Measurements from ENCODE around the gene PARN.

PARN gene

GRCh38 chr16:14472357-14472756 lies 157.7 kb downstream of the PARN start:
- no peaks in the 10 kb centered on the region for H3K4me1 ChIP-seq (ENCODE audit: control insufficient read depth, insufficient read depth, low read length)
- H3K4me3 ChIP-seq (ENCODE audit: low read depth, low read length) = no peak overlapping the region
- H3K36me3 ChIP-seq (ENCODE audit: control insufficient read depth in 2 of 2, insufficient read depth in 1 of 2, low read length in 2 of 2) = no peaks in the 10 kb centered on the region; a peak in 1 of 3 replicates
- no peaks in the 10 kb centered on the region for H3K9me3 ChIP-seq (ENCODE audit: control insufficient read depth, insufficient read depth, low read depth, low read length)
- CTCF ChIA-PET = no interaction called here
- POLR2A ChIA-PET = no interaction called here
- no peak for TF ChIP-seq ZNF132 (tag by site-specific recombination; IDR thresholded peaks at IDR 0.05; ENCODE audit: borderline replicate concordance)
- TF ChIP-seq ZNF350 (tag by site-specific recombination; IDR thresholded peaks at IDR 0.05) = no peak
- no peak for TF ChIP-seq ZNF324 (tag by site-specific recombination; IDR thresholded peaks at IDR 0.05)
- TF ChIP-seq INSM2 (tag by site-specific recombination; IDR thresholded peaks at IDR 0.05) = no peak
- TF ChIP-seq ZBTB17 (tag by site-specific recombination; IDR thresholded peaks at IDR 0.05) = no peak
- no peak for TF ChIP-seq BCL11B (tag by site-specific recombination; IDR thresholded peaks at IDR 0.05; ENCODE audit: low read depth)
- no peak for TF ChIP-seq ZNF174 (tag by site-specific recombination; IDR thresholded peaks at IDR 0.05)
- TF ChIP-seq, protein P1, sequence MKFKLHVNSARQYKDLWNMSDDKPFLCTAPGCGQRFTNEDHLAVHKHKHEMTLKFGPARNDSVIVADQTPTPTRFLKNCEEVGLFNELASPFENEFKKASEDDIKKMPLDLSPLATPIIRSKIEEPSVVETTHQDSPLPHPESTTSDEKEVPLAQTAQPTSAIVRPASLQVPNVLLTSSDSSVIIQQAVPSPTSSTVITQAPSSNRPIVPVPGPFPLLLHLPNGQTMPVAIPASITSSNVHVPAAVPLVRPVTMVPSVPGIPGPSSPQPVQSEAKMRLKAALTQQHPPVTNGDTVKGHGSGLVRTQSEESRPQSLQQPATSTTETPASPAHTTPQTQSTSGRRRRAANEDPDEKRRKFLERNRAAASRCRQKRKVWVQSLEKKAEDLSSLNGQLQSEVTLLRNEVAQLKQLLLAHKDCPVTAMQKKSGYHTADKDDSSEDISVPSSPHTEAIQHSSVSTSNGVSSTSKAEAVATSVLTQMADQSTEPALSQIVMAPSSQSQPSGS (tag by site-specific recombination; IDR thresholded peaks at IDR 0.05; ENCODE audit: low read depth) = no peak
- TF ChIP-seq, protein P2, sequence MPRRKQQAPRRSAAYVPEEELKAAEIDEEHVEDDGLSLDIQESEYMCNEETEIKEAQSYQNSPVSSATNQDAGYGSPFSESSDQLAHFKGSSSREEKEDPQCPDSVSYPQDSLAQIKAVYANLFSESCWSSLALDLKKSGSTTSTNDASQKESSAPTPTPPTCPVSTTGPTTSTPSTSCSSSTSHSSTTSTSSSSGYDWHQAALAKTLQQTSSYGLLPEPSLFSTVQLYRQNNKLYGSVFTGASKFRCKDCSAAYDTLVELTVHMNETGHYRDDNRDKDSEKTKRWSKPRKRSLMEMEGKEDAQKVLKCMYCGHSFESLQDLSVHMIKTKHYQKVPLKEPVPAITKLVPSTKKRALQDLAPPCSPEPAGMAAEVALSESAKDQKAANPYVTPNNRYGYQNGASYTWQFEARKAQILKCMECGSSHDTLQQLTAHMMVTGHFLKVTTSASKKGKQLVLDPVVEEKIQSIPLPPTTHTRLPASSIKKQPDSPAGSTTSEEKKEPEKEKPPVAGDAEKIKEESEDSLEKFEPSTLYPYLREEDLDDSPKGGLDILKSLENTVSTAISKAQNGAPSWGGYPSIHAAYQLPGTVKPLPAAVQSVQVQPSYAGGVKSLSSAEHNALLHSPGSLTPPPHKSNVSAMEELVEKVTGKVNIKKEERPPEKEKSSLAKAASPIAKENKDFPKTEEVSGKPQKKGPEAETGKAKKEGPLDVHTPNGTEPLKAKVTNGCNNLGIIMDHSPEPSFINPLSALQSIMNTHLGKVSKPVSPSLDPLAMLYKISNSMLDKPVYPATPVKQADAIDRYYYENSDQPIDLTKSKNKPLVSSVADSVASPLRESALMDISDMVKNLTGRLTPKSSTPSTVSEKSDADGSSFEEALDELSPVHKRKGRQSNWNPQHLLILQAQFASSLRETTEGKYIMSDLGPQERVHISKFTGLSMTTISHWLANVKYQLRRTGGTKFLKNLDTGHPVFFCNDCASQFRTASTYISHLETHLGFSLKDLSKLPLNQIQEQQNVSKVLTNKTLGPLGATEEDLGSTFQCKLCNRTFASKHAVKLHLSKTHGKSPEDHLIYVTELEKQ (tag by site-specific recombination; IDR thresholded peaks at IDR 0.05; ENCODE audit: borderline replicate concordance) = no peak
- TF ChIP-seq PRDM10 (tag by site-specific recombination; IDR thresholded peaks at IDR 0.05) = no peak
- TF ChIP-seq GLIS1 (tag by site-specific recombination; IDR thresholded peaks at IDR 0.05) = no peak
- TF ChIP-seq ZFP41 (tag by site-specific recombination; IDR thresholded peaks at IDR 0.05; ENCODE audit: borderline replicate concordance) = no peak
- TF ChIP-seq ZNF221 (tag by site-specific recombination; IDR thresholded peaks at IDR 0.05; ENCODE audit: borderline replicate concordance) = no peak
- no peak for TF ChIP-seq ZNF473 (tag by site-specific recombination; IDR thresholded peaks at IDR 0.05)
- TF ChIP-seq ZNF701 (tag by site-specific recombination; IDR thresholded peaks at IDR 0.05) = no peak
- TF ChIP-seq ZNF398 (tag by site-specific recombination; IDR thresholded peaks at IDR 0.05) = no peak
- no peak for TF ChIP-seq ZNF169 (tag by site-specific recombination; IDR thresholded peaks at IDR 0.05)
- no peak overlapping the region for H3K27ac ChIP-seq (ENCODE audit: extremely low read depth, low read depth, low read length)

Data from HEK293 (cell line).